Measurements from ENCODE around the gene GALNT7.
"Not testable (repeated sequence)": the region's sequence is repeated elsewhere in the genome, so short reads cannot be mapped to it uniquely, and the experiment has no call there.

Gene GALNT7

GRCh38 chr4:173181848-173182247 is 13.2 kb downstream of the GALNT7 start:
- Histone ChIP-seq H3K9me3 (ENCODE audit: insufficient read depth, low read depth, low read length) (no peaks in the 10 kb centered on the region), H3K36me3 (ENCODE audit: insufficient read depth, low read length) (no peaks in the 10 kb centered on the region), H3K9ac (ENCODE audit: low read depth, low read length) (no peak overlapping the region), H3K4me3 (ENCODE audit: low read length) (no peak overlapping the region), H3K27ac (ENCODE audit: low read depth, low read length) (no peak overlapping the region), H3K27me3 (ENCODE audit: insufficient read depth, low read length) (no peaks in the 10 kb centered on the region), H3K4me1 (ENCODE audit: insufficient read depth, low read length) (peaks cover 23% of the 10 kb centered on the region; the same call in 1 of the 2 replicates)
- 80% methylated on average over 1 of the region's 3 CpGs for WGBS

- Histone ChIP-seq H3K27me3 (ENCODE audit: insufficient read depth, low read length) (no peaks in the 10 kb centered on the region), H3K27ac (ENCODE audit: low read depth, low read length) (no peak overlapping the region), H3K36me3 (ENCODE audit: insufficient read depth, low read length) (no peaks in the 10 kb centered on the region), H3K4me1 (ENCODE audit: insufficient read depth, low read length) (peaks cover 22% of the 10 kb centered on the region; the same call in 1 of the 2 replicates), H3K4me3 (ENCODE audit: low read length) (no peak overlapping the region), H3K9ac (ENCODE audit: low read depth, low read length) (no peak overlapping the region), H3K9me3 (ENCODE audit: insufficient read depth, low read depth, low read length) (no peaks in the 10 kb centered on the region)
- WGBS, result 93% methylated on average over 4 of the region's 4 CpGs
These were observed 13.8 kb downstream of the GALNT7 start for GRCh38 chr4:173182403-173182802.

DNA sequence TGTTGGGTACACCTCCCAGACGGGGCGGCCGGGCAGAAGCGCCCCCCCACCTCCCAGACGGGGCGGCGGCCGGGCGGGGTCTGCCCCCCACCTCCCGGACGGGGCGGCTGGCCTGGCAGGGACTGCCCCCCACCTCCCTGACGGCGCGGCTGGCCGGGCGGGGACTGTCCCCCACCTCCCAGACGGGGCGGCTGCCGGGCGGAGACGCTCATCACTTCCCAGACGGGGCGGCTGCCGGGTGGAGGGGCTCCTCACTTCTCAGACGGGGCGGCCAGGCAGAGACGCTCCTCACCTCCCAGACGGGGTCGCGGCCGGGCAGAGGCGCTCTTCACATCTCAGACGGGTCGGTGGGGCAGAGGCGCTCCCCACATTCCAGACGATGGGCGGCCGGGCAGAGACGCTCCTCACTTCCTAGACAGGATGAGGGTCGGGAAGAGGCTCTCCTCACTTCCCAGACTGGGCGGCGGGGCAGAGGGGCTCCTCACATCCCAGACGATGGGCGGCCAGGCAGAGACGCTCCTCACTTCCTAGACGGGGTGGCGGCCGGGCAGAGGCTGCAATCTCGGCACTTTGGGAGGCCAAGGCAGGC is 15.1 kb downstream of the GALNT7 start:
- H3K9ac ChIP-seq (ENCODE audit: low read depth, low read length); H3K36me3 ChIP-seq (ENCODE audit: insufficient read depth, low read length); H3K4me3 ChIP-seq (ENCODE audit: low read length); H3K27ac ChIP-seq (ENCODE audit: low read depth, low read length); H3K27me3 ChIP-seq (ENCODE audit: insufficient read depth, low read length); H3K9me3 ChIP-seq (ENCODE audit: insufficient read depth, low read depth, low read length): not testable (repeated sequence)
- WGBS, result 97% methylated on average over 47 of the region's 50 CpGs
- H3K4me1 ChIP-seq (ENCODE audit: insufficient read depth, low read length), result peaks cover 27% of the 10 kb centered on the region; the same call in 1 of the 2 replicates

GRCh38 chr4:173185847-173186510 is 17.4 kb downstream of the GALNT7 start:
- peaks cover 40% of the 10 kb centered on the region for H3K4me1 ChIP-seq (ENCODE audit: insufficient read depth, low read length)
- 94% methylated on average over 4 of the region's 5 CpGs for WGBS
- H3K36me3 ChIP-seq (ENCODE audit: insufficient read depth, low read length), result no peaks in the 10 kb centered on the region
- no peak overlapping the region for H3K9ac ChIP-seq (ENCODE audit: low read depth, low read length)
- no peaks in the 10 kb centered on the region for H3K27me3 ChIP-seq (ENCODE audit: insufficient read depth, low read length)
- no peaks in the 10 kb centered on the region for H3K9me3 ChIP-seq (ENCODE audit: insufficient read depth, low read depth, low read length)
- H3K27ac ChIP-seq (ENCODE audit: low read depth, low read length), result no peak overlapping the region
- H3K4me3 ChIP-seq (ENCODE audit: low read length), result no peak overlapping the region

DNA sequence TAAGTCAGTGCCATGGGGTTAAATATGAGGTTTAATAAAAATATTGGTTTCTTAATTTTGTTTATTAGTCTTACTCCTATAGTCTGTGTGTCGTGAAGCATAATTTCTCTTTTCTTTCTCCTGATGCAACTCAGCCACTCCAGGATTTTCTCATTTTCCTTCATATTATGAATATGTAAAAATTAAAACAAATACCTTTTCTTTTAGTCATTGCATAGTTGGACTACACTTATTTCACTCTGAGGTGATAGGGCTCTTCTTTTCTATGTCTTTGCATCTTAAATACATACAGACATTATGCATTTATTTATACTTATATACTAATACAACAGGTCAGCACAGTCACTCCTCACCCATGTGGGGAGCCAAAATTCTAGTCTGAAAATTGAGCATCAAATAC is 19.1 kb downstream of the GALNT7 start:
- Histone ChIP-seq H3K9ac (ENCODE audit: low read depth, low read length) (no peak overlapping the region), H3K4me3 (ENCODE audit: low read length) (no peak overlapping the region), H3K4me1 (ENCODE audit: insufficient read depth, low read length) (peaks cover 56% of the 10 kb centered on the region), H3K27ac (ENCODE audit: low read depth, low read length) (no peak overlapping the region), H3K9me3 (ENCODE audit: insufficient read depth, low read depth, low read length) (no peaks in the 10 kb centered on the region), H3K27me3 (ENCODE audit: insufficient read depth, low read length) (no peaks in the 10 kb centered on the region), H3K36me3 (ENCODE audit: insufficient read depth, low read length) (no peaks in the 10 kb centered on the region)
- no CpG with 5 or more reads among the region's 1 CpG for WGBS

DNA sequence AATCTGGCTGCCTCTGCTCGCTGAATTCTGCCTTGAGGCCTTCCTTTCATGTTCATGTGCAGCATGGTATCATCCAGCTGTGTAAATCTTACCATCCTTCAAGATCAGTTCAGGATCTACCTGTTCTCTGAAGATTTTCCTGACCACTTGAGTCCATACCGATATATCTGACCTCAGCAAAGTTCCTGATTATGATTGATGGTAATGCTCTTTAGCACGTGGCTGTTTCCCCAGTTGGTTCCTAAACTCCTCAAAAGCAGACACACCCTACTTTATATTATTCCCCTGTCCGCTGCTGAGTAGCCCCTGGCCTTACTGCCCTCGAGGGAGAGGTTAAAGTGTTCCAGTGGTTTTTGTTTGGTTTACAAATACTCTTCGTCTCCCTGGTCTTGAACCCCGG is 20.0 kb downstream of the GALNT7 start:
- no peak overlapping the region for H3K9ac ChIP-seq (ENCODE audit: low read depth, low read length)
- H3K36me3 ChIP-seq (ENCODE audit: insufficient read depth, low read length), result no peaks in the 10 kb centered on the region
- H3K4me3 ChIP-seq (ENCODE audit: low read length), result no peak overlapping the region
- WGBS, result 92% methylated on average over 5 of the region's 7 CpGs
- no peaks in the 10 kb centered on the region for H3K27me3 ChIP-seq (ENCODE audit: insufficient read depth, low read length)
- no peak overlapping the region for H3K27ac ChIP-seq (ENCODE audit: low read depth, low read length)
- no peaks in the 10 kb centered on the region for H3K9me3 ChIP-seq (ENCODE audit: insufficient read depth, low read depth, low read length)
- peaks cover 66% of the 10 kb centered on the region for H3K4me1 ChIP-seq (ENCODE audit: insufficient read depth, low read length)

- Histone ChIP-seq H3K9me3 (ENCODE audit: insufficient read depth, low read depth, low read length) (no peaks in the 10 kb centered on the region), H3K27me3 (ENCODE audit: insufficient read depth, low read length) (no peaks in the 10 kb centered on the region), H3K4me3 (ENCODE audit: low read length) (no peak overlapping the region), H3K36me3 (ENCODE audit: insufficient read depth, low read length) (no peaks in the 10 kb centered on the region), H3K4me1 (ENCODE audit: insufficient read depth, low read length) (peaks cover 71% of the 10 kb centered on the region), H3K27ac (ENCODE audit: low read depth, low read length) (no peak overlapping the region), H3K9ac (ENCODE audit: low read depth, low read length) (no peak overlapping the region)
- WGBS, result 100% methylated on average over 1 of the region's 4 CpGs
These were observed 20.6 kb downstream of the GALNT7 start for GRCh38 chr4:173189117-173189693.

GRCh38 chr4:173191623-173192041 is 23.0 kb downstream of the GALNT7 start:
- Histone ChIP-seq H3K4me3 (ENCODE audit: low read length) (no peak overlapping the region), H3K36me3 (ENCODE audit: insufficient read depth, low read length) (no peaks in the 10 kb centered on the region), H3K9me3 (ENCODE audit: insufficient read depth, low read depth, low read length) (no peaks in the 10 kb centered on the region), H3K9ac (ENCODE audit: low read depth, low read length) (peak overlapping the region; percentile 18; the same call in 1 of the 2 replicates), H3K27me3 (ENCODE audit: insufficient read depth, low read length) (no peaks in the 10 kb centered on the region), H3K27ac (ENCODE audit: low read depth, low read length) (peak overlapping the region; percentile 69), H3K4me1 (ENCODE audit: insufficient read depth, low read length) (peaks cover 75% of the 10 kb centered on the region)
- WGBS, result 64% methylated on average over 3 of the region's 3 CpGs

- no peaks in the 10 kb centered on the region for H3K27me3 ChIP-seq (ENCODE audit: insufficient read depth, low read length)
- no peak overlapping the region for H3K27ac ChIP-seq (ENCODE audit: low read depth, low read length)
- no peaks in the 10 kb centered on the region for H3K36me3 ChIP-seq (ENCODE audit: insufficient read depth, low read length)
- H3K9me3 ChIP-seq (ENCODE audit: insufficient read depth, low read depth, low read length), result no peaks in the 10 kb centered on the region
- 91% methylated on average over 7 of the region's 7 CpGs for WGBS
- peaks cover 71% of the 10 kb centered on the region for H3K4me1 ChIP-seq (ENCODE audit: insufficient read depth, low read length)
- H3K9ac ChIP-seq (ENCODE audit: low read depth, low read length), result no peak overlapping the region
- no peak overlapping the region for H3K4me3 ChIP-seq (ENCODE audit: low read length)
These were observed 24.0 kb downstream of the GALNT7 start for GRCh38 chr4:173192375-173193162.

- Histone ChIP-seq H3K9ac (ENCODE audit: low read depth, low read length) (no peak overlapping the region), H3K4me1 (ENCODE audit: insufficient read depth, low read length) (peaks cover 60% of the 10 kb centered on the region), H3K4me3 (ENCODE audit: low read length) (no peak overlapping the region), H3K9me3 (ENCODE audit: insufficient read depth, low read depth, low read length) (no peaks in the 10 kb centered on the region), H3K36me3 (ENCODE audit: insufficient read depth, low read length) (no peaks in the 10 kb centered on the region), H3K27me3 (ENCODE audit: insufficient read depth, low read length) (no peaks in the 10 kb centered on the region), H3K27ac (ENCODE audit: low read depth, low read length) (no peak overlapping the region)
- WGBS, result 80% methylated on average over 2 of the region's 2 CpGs
These were observed 25.5 kb downstream of the GALNT7 start for GRCh38 chr4:173194157-173194556.

DNA sequence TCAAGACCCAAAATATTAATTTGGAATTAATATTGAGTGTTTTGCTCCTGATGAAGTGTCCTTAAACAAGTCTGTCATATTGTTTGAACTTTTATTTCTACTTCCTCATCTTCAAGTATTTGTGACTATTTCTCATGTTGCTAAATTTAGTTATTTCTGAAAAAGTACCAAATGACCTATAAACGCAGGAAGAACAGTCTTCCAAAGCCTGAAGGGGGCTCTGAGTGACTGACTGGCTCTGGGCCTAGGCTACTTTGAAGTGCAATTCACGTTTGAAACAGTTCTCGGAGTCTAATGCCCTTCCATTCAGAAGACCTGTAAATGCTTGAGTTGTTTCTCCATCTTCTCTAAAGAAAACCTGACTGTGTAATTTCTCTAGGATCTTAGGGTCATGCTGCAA is 26.5 kb downstream of the GALNT7 start:
- H3K4me1 ChIP-seq (ENCODE audit: insufficient read depth, low read length), result peaks cover 54% of the 10 kb centered on the region
- no peaks in the 10 kb centered on the region for H3K9me3 ChIP-seq (ENCODE audit: insufficient read depth, low read depth, low read length)
- no peak overlapping the region for H3K4me3 ChIP-seq (ENCODE audit: low read length)
- 74% methylated on average over 3 of the region's 3 CpGs for WGBS
- H3K27me3 ChIP-seq (ENCODE audit: insufficient read depth, low read length), result no peaks in the 10 kb centered on the region
- no peak overlapping the region for H3K27ac ChIP-seq (ENCODE audit: low read depth, low read length)
- no peaks in the 10 kb centered on the region for H3K36me3 ChIP-seq (ENCODE audit: insufficient read depth, low read length)
- no peak overlapping the region for H3K9ac ChIP-seq (ENCODE audit: low read depth, low read length)
